Stimulated activated CD4-positive, alpha-beta T cell treated with anti-CD3 and anti-CD28 coated beads, Interleukin-1b, Interleukin-23, amount 100 ng/mL, for 4 hours (primary cell): ENCODE measurements around the gene STRN4.
A peak's percentile ranks its signal among the peaks of the same experiment; 100 is the strongest.
"Not testable (repeated sequence)": the region's sequence is repeated elsewhere in the genome, so short reads cannot be mapped to it uniquely, and the experiment has no call there.

Source experiments
- DNase-seq, 2 donors: peaks; one replicate each; pipeline ENCODE4 v3.0.0-alpha.2; 2020; ENCODE audit warnings: low read depth in 2 of 2

STRN4 gene, protein sequence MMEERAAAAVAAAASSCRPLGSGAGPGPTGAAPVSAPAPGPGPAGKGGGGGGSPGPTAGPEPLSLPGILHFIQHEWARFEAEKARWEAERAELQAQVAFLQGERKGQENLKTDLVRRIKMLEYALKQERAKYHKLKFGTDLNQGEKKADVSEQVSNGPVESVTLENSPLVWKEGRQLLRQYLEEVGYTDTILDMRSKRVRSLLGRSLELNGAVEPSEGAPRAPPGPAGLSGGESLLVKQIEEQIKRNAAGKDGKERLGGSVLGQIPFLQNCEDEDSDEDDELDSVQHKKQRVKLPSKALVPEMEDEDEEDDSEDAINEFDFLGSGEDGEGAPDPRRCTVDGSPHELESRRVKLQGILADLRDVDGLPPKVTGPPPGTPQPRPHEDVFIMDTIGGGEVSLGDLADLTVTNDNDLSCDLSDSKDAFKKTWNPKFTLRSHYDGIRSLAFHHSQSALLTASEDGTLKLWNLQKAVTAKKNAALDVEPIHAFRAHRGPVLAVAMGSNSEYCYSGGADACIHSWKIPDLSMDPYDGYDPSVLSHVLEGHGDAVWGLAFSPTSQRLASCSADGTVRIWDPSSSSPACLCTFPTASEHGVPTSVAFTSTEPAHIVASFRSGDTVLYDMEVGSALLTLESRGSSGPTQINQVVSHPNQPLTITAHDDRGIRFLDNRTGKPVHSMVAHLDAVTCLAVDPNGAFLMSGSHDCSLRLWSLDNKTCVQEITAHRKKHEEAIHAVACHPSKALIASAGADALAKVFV

DNA sequence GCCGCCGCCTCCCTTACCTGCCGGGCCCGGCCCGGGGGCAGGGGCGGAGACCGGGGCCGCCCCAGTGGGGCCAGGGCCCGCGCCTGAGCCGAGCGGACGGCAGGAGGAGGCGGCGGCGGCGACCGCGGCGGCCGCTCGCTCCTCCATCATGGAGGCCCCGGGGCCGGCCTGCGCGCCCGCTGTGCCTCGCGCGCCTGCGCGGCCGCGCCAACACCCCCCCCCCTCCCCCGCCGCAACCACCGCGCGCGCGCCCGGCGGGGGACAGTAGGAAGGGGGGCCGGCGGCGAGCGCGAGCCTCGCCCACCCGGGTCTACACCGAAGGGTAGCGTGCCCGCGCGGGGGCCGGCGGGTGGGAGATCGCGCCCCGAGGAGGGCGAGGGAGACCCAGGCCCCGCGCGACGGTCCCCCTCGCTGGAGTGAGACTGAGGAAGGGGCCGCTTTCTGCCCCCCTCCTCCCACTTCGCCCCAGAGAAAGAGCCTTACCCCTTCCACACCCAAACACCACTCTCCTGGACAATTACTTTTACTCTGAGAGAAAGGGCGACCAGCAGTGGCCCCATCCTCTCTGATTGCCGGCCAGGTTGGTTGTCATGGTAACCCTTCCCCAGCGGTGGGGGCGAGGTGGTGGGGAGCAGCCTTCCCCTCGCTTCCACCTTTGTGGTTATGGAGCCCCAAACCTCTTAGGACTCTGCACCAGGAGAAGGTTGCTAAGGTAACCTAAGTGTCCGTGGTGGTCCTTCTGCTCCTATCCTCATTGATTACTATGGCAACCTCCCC is at the start of gene STRN4:
Gene STRN4, minus strand, starts transcription at position 170 of the 777 bp plus-strand sequence. Its CDS starts 20 bp downstream, at position 150.
- DNase-seq: peak; percentile 49 to 64

DNA sequence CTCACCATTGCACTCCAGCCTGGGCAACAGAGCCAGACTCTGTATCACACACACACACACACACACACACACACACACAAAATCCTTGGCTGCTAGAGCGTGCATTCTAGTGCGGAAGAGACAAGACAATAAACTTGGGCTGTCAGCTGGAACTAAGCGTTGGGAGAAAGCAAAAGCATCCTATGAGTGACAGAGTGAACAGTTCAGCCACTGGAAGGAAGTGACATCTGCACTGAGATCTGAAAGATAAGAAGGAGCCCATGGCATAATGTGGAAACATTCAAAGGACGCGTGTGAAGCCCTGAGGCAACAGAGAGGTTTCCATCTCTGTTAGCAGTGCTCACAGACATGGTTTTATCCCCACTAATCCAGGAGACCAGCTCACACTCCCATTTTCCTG is 45.7 kb upstream of the STRN4 start:
- no peak for DNase-seq

DNA sequence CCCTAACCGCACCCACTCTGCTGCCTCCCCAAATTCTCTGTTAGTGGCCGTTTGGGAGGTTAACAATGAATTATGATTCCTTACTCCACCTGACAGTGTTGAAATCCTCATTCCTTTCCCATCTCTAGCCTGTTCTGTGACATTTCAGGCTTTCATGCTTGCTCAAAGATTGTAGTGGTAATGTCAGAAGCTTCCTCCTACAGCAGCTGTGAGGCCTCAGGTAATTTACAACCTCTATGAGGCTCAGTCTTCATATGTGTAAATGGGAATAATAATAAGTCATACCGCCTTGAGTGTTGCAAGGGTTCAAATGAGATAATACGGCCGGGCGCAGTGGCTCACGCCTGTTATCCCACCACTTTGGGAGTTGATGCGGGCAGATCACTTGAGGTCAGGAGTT is 43.1 kb upstream of the STRN4 start:
- DNase-seq: no peak

DNA sequence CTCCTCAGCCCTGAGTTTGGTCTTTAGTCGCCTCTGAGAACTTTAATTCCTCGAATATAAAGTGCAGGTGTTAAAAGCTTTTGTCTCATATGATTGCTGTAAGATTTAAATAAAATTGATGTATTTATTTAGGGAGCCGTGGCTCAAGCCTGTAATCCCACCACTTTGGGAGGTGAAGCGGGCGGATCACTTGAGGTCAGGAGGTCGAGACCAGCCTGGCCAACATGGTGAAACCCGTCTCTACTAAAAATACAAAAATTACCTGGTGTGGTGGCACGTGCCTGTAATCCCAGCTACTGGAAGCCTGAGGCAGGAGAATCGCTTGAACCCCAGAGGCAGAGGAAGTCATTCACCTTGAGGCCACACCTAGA is 42.7 kb upstream of the STRN4 start:
- no peak for DNase-seq

DNA sequence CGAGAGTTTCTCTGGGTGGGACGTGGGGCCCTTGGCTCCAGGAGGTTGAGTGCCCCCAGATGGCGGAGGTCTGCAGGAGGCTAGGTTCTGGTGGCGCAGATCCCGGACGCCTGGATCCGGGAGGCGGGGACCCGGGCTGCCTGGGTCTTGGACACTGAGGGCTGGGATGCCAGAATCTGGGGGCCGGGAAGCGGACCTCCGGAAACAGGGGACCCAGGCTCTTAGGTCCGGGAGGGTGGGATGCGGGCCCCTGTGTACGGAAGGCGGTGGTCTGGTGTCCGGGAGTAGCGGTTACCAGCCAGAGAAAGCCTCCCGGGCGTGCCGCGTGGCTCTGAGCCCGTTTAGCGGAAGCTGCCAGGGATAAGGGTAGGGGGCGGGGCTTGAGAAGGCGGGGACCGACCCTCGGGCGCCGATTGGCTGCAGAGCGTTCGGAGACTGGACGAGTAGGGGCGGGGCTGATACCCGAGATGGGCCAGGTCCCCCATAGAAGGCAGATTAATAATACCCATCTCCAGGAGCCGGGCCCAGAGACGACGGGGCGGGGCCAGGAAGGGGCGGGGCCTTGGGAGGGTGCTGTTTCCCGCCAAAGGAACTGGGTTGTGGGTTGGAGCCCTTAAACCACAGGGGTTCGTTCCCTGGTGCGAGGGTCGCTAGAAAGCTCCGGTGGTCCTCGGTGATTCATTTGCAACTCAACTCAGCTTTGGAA is 42.2 kb upstream of the STRN4 start, which contains the start of gene SLC1A5:
Gene SLC1A5, minus strand, starts transcription at position 333 of the 706 bp plus-strand sequence. CDS start 629 bp downstream, outside the sequence.
- DNase-seq: peak; percentile 99

DNA sequence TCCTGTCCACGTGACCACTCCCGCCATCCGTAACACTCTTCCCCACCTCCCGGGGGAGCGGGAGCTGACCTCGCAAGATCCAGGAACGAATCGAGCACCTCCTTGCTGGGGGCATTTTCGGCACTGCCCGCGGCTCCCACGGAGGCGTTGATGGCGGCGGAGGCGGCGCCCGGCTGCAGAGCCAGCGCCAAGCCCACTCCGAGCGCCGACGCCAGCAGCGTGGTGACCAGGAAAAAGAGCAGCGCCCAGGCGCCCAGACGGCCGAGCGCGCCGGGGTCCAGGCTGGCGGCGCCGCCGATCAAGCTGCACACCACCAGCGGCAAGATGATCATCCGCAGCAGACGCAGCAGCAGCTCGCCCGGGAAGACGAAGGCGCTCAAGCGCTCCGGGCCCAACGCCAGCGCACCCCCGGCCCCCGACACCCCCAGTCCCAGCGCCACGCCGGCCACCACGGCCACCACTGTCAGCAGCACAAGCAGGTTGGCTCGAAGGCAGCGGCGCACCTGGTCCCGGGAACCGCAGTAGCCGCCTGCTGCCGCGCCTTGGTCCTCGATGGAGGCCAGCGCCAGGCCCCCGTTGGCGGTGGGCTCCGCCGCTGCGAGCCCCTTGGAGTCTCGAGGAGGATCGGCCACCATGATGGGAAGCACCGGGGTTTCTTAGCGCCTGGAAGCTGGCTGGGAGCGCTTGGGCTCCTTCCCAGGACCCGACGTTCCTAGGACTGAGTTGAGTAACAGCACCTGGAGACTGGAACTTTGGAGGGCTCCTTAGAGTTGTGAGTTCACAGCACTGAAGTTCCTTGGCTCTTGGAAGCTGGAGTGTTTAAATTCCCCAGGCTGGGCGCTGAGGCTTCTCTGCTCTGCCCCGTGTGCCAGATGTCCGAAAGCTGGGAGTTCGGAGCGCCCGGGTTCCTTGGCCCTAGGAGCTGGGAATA is 41.3 kb upstream of the STRN4 start:
- peak; percentile 9 to 36 for DNase-seq

DNA sequence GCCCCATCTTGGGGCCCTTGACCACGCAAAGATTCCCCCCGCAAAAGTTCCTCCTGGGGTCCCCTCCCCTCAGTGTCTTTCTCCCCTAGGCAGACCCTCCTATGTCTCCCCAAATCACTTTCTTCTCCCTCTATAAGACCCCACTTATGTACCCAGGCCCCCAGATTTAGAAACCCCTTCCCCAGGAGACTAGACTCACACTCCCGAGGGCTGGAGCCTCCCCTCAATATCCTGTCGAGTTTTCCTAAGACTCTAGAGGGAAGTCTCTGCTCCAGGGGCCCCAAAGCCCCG is 40.7 kb upstream of the STRN4 start:
- no peak for DNase-seq

DNA sequence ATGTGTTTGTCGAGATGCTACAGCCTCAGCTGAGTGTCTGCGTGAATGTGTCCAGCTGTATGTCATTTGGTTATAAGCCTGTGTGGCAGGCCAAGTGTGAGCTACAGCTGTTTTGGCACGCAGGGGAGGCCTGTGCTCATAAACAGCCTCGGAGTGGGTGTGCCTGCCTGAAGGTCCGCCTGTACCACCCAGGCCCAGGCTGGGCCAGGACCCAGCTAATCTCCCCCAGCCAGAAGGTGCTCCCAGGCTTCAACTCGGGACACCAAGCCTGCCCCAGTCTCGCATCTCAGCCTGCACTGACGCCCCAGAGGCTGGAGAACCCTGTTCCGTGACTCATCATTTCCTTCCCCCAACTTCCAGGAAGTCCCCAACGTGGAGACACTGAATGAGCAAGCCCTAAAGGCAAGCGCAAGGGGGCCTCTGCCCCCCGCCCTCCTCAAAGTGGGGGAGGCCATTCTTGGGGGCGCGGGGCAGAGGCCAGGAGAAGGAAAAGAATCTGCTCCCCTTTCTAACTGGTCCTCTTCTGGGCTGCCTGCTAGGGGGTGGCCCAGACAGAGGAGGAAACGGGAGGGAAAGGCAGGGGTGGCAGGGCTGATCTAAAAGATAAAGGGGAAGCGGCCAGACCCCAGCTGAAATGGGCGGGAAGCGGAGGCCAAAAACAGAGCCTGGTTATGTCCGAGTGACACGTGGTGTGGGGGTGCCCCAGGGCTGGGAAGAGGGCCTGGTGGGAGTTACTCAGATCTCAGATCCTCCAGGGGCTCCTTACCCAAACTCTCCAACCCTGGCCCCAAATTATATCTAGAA is 40.2 kb upstream of the STRN4 start:
- peak; percentile 63 to 87 for DNase-seq

DNA sequence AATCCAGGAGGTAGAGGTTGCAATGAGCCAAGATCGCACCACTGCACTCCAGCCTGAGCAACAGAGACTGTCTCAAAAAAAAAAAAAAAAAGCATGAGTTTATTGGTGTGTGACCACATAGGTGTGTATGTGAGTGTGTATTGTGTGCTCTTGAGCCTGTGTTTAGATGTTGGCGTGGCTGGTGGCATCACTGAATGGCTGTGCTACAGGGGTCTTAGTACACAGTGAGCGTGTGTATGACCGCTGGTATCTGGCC is 39.7 kb upstream of the STRN4 start:
- DNase-seq: no peak

DNA sequence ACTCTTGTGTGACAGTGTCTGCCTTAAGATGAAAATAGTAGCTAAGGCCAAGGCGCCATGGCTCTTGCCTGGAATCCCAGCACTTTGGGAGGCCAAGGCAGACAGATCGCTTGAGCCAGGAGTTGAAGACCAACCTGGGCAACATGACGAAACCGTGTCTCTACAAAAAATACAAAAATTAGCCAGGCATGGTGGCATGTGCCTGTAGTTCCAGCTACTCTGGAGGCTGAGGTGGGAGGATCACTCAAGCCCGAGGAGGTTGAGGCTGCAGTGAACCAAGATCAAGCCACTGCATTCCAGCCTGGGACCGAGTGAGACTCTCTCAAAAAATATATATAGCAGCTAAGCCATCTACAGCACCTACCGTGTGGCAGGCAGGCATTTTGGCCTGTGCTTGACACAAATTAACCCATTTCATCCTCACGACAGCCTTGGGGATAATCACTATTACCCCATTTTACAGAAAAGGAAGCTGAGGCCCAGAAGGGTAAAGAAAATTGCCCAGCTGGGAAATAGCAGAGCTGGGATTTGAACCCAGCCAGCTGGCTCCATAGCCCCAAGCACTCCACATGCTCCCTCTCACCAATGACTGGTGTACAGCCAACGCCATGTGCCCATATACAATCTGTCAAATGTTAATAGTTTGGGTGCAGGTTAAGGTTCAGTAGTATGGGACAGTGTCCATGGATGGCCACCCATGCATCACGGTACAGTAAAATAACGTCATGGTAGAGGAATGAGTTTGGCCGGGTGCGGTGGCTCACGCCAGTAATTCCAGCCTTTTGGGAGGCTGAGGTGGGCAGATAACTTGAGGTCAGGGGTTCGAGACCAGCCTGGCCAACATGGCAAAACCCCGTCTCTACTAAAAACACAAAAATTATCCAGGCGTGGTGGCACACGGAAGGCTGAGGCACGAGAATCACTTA is 39.1 kb upstream of the STRN4 start:
- DNase-seq: no peak

DNA sequence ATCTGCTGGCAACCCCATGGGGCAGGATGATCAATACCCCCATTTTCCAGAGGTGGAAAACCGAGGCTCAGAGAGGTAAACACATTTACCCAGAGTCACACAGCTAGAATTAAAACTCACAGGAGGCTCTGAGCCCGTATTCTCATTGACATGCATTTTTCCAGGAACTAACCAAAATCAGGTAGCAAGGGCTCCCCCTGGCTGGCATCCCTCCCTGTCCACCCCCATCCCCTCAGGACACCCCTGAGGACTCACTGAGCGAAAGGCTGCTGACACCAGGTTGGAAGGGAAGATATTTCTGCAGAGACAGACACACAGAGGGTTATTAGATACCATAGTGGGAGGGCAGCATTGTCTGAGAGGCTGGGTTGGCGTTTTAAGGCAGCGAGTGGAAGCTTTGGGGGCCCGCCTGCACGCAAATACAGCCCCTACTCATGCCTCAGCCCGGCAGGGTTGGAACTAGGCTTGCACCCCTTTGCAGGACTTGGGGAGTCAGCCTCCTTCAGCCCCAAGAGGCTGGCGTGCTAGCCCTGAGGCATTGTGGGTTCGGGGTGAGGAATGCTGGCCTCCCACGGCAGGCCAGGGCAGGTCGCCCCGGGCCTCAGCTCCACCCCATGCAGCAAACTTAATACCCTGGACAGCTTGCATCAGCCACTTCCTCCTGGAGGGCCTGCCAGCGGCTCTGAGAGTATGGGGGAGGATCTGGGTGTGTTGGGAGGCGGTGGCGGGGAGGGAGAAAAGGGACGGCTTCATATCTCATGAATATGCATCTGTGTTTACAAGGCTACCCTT is 38.2 kb upstream of the STRN4 start:
- DNase-seq: peak; percentile 36 to 42

DNA sequence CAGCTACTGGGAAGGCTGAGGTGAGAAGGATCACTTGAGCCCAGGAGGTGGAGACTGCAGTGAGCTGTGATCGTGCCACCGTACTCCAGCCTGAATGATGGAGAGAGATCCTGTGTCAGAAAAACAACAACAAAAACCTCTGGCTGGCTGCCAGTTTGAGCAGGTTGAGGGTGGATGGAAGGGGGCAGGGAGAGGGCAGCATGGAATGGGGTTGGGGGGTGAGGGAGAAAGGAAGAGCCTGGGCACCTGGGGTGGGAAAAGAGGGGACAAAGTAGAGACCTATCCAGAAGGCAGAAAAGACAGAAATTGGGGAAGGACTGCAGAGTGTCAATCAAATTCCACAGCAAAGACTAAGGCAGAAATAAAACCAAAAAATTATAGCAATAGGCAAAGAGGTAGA is 37.4 kb upstream of the STRN4 start:
- no peak for DNase-seq

DNA sequence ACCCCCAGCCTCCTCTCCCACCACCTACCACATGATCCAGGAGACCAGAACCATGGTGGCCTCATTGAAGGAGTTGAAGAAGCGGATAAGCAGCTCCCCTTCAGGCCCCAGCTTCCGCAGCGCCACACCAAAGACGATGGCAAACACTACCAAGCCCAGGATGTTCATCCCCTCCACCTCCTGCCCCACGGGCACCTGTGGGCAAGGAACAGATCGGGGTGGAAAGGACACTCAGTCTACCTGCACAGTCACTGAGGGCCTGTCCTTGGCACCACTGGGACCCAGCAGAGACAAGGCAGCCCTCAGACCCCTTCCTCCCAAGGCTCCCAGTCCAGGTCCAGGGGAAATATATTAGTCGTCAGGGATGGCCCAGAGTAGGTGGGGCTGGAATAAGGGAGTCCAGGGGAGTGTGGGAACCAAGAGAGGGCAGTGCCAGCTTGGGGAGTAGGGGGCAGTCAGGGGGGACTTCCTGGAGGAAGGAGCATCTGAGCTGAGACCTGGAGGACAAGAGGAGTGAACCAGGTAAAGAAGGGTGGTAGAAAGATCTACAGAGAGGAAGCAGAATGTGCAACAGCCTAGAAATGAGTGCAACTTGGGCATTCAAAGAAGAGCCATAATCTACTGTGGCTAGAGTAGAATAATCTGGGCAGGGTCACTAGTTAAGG is 36.2 kb upstream of the STRN4 start:
- no peak for DNase-seq

DNA sequence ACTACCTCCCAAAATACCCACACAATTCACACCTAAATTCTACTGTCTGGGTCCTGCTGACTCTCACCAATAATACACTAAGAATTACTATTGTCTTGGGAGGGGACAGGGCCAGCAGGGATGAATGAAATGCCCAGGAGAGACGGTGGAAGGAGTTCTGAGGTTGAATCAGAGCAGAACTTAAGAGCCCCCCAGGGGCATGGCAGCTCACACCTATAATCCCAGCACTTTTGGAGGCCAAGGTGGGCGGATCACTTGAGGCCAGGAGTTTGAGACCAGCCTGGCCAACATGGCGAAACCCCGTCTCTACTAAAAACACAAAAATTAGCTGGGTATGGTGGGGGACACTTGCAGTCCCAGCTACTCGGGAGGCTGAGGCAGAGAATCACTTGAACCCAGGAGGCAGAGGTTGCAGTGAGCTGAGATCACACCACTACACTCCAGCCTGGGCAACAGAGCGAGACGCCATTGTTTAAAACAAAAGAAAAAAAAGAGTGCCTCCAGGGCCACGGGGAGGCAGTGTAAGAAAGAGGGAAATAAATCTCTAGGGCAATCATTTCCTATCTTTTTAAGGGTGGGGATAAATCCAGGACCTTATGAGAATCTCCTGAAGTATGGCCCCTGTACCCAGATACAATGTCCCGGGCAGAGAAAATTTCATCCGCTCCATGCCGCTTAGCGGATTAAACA is 31.9 kb upstream of the STRN4 start:
- not testable (repeated sequence) for DNase-seq

DNA sequence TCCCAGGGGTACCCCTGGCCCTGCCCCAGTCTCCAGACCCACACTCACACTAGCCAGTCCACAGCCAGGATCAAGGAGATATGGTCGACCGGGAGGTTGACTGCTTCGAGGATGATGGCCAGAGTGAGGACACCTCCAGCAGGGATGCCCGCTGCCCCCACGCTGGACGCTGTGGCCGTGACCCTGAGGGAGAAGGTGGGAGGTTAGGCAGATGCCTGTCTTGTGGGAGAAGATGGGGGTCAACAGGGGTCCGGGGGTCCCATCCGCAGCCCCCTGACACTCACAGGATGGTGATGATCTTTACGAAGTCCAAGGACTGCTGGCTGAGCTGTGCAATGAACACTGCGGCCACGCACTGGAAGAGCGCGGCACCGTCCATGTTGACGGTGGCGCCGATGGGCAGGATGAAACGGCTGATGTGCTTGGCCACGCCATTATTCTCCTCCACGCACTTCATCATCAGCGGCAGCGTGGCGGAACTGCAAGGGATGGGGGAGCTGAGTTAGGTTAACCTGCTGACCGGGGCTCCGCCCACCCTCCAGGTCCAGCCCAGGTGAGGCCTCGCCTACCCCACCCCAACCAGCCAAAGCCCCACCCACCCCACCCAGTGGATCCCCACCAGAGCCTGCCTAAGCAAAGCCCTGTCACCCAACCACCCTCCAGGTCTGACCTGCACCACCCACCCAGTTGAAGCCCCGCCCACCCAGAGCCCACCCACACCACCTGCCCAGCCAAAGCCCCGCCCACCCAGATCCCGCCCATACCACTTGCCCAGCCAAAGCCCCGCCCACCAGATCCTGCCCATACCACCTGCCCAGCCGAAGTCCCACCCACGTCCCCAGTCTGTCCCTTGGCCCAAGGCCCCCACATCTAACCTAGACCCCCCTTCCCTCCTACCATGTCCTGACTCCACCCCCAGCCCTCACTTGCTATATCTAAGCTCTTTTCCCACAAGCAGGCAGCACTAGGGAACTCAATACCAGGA is 31.0 kb upstream of the STRN4 start:
- no peak for DNase-seq
